Calu3 (cell line): Measurements from ENCODE around the gene CNTN5. TPM values are rescaled to one million over a fixed set of nuclear protein-coding genes. Genes with fewer than 3 reads are reported as not detected.

ENCODE experiments used
- BruUV-seq: library from RNA; stranded (reverse); fragments of 400-500 nt; replicated peaks from 2 replicates; lab custom pipeline; 2021; lab: Mats Ljungman, UMichigan
- CTCF ChIA-PET: fragments of 300-600 bp; sonication (Branson Sonifier 250); formaldehyde crosslinking; loops from one replicate; lab custom pipeline; 2022; ENCODE audit warnings: antibody characterized with exemption; lab: Charles Lee
- DNase-seq: peaks from one replicate; pipeline ENCODE4 v3.0.0; 2022
- H3K27ac Mint-ChIP-seq: one replicate; pipeline ENCODE4 v1.8.0; 2022; ENCODE audit warnings: mixed read lengths; ENCODE audit not compliant: unreplicated experiment
- H3K27me3 Mint-ChIP-seq: one replicate; pipeline ENCODE4 v1.8.0; 2022; ENCODE audit warnings: mixed read lengths; ENCODE audit not compliant: unreplicated experiment
- H3K36me3 Mint-ChIP-seq: one replicate; pipeline ENCODE4 v1.8.0; 2022; ENCODE audit warnings: mild to moderate bottlenecking, moderate library complexity, mixed read lengths; ENCODE audit not compliant: insufficient read depth, unreplicated experiment
- H3K4me1 Mint-ChIP-seq: one replicate; pipeline ENCODE4 v1.8.0; 2022; ENCODE audit warnings: mild to moderate bottlenecking, low read depth, mixed read lengths; ENCODE audit not compliant: unreplicated experiment
- H3K4me3 Mint-ChIP-seq: one replicate; pipeline ENCODE4 v1.8.0; 2022; ENCODE audit warnings: mild to moderate bottlenecking, low read depth, moderate library complexity, mixed read lengths; ENCODE audit not compliant: unreplicated experiment
- H3K9me3 Mint-ChIP-seq: one replicate; pipeline ENCODE4 v1.8.0; 2022; ENCODE audit warnings: low read depth, mixed read lengths; ENCODE audit not compliant: unreplicated experiment
- CTCF ChIP-seq: fragments of 200-600 bp; IDR thresholded peaks from one replicate; pipeline ENCODE4 v1.8.0; 2022; ENCODE audit warnings: antibody characterized with exemption; ENCODE audit not compliant: unreplicated experiment
- intact Hi-C: fragments of 100-400 bp; cut with micrococcal nuclease; formaldehyde crosslinking; loops from one replicate; pipeline ENCODE4 v1.10.0; 2022; ENCODE audit not compliant: unreplicated experiment
- total RNA-seq: library from RNA; stranded (reverse); gene quantifications from 2 replicates; pipeline ENCODE4 v1.2.3, GENCODE V29; 2022

Gene CNTN5
- total RNA-seq, 1 experiment from 2014 or later: not detected

- intact Hi-C loops: no loop called here
Measured at GRCh38 chr11:99841885-99842284, 821.1 kb downstream of the CNTN5 start.

GRCh38 chr11:99865951-99866350, 845.2 kb downstream of the CNTN5 start:
- DNase-seq: no peak
- Mint-ChIP-seq H3K4me1 (no peaks in the 10 kb centered on the region), H3K27ac (no peak overlapping the region), H3K27me3 (no peaks in the 10 kb centered on the region), H3K4me3 (no peak overlapping the region), H3K9me3 (no peaks in the 10 kb centered on the region), H3K36me3 (no peaks in the 10 kb centered on the region)
- intact Hi-C loops: no loop called here
- TF ChIP-seq CTCF: no peak
- no TSS peak for BruUV-seq
- CTCF ChIA-PET: no interaction called here

More at GRCh38 chr11:99841885-99842284, 821.1 kb downstream of the CNTN5 start:
- H3K9me3 Mint-ChIP-seq: no peaks in the 10 kb centered on the region
- H3K27me3 Mint-ChIP-seq: no peaks in the 10 kb centered on the region
- no peak for TF ChIP-seq CTCF
- H3K36me3 Mint-ChIP-seq: no peaks in the 10 kb centered on the region
- DNase-seq: no peak
- no TSS peak for BruUV-seq
- H3K4me1 Mint-ChIP-seq: no peaks in the 10 kb centered on the region
- H3K4me3 Mint-ChIP-seq: no peak overlapping the region
- no peak overlapping the region for H3K27ac Mint-ChIP-seq
- CTCF ChIA-PET: no interaction called here

GRCh38 chr11:99881610-99882009, 860.9 kb downstream of the CNTN5 start:
- intact Hi-C loops: no loop called here
- Mint-ChIP-seq H3K4me1 (no peaks in the 10 kb centered on the region), H3K9me3 (no peaks in the 10 kb centered on the region), H3K4me3 (no peak overlapping the region), H3K27ac (no peak overlapping the region), H3K27me3 (no peaks in the 10 kb centered on the region), H3K36me3 (no peaks in the 10 kb centered on the region)
- TF ChIP-seq CTCF: no peak
- BruUV-seq: no TSS peak
- CTCF ChIA-PET: no interaction called here
- DNase-seq: no peak

GRCh38 chr11:99884750-99885149, 864.0 kb downstream of the CNTN5 start:
- H3K27me3 Mint-ChIP-seq: no peaks in the 10 kb centered on the region
- no peaks in the 10 kb centered on the region for H3K4me1 Mint-ChIP-seq

More at GRCh38 chr11:99884750-99885149, 864.0 kb downstream of the CNTN5 start:
- intact Hi-C loops: no loop called here
- no peaks in the 10 kb centered on the region for H3K9me3 Mint-ChIP-seq
- no peaks in the 10 kb centered on the region for H3K36me3 Mint-ChIP-seq
- H3K27ac Mint-ChIP-seq: no peak overlapping the region
- CTCF ChIA-PET: no interaction called here
- no peak for DNase-seq
- TF ChIP-seq CTCF: no peak
- no peak overlapping the region for H3K4me3 Mint-ChIP-seq
- no TSS peak for BruUV-seq
